HT-29 (cell line): ENCODE measurements around the gene TEAD1. TPM values are rescaled to one million over a fixed set of nuclear protein-coding genes. Genes with fewer than 3 reads are reported as not detected.

Experiments
- DNase-seq: peaks from one replicate; pipeline ENCODE4 v3.0.0-alpha.2; 2015; ENCODE audit warnings: low spot score
- total RNA-seq: library from RNA; depleted of rRNA; stranded (reverse); fragments of >200 nt; shearing (Covaris generic); gene quantifications from 2 replicates; pipeline ENCODE4 v1.2.3, GENCODE V29; 2014

The TEAD1 gene
- total RNA-seq, 1 experiment from 2014 or later = 102 TPM

GRCh38 chr11:12666915-12667314 lies 7.3 kb upstream of the TEAD1 start:
- DNase-seq = no peak

- no peak for DNase-seq
Measured at GRCh38 chr11:12667646-12668045, 6.6 kb upstream of the TEAD1 start.

GRCh38 chr11:12668166-12668565 lies 6.1 kb upstream of the TEAD1 start:
- no peak for DNase-seq

GRCh38 chr11:12669930-12670329 lies 4.3 kb upstream of the TEAD1 start:
- no peak for DNase-seq

GRCh38 chr11:12671370-12671769 lies 2.9 kb upstream of the TEAD1 start:
- no peak for DNase-seq

- peak; percentile 56 for DNase-seq
Measured at GRCh38 chr11:12673601-12673923, 659 bp upstream of the TEAD1 start.

- DNase-seq = no peak
Measured at GRCh38 chr11:12674571-12674935, 332 bp downstream of the TEAD1 start.

- DNase-seq = peak; percentile 67
Measured at GRCh38 chr11:12674936-12675696, 895 bp downstream of the TEAD1 start.

GRCh38 chr11:12675951-12676711 lies 1.9 kb downstream of the TEAD1 start:
- DNase-seq = peak; percentile 80

GRCh38 chr11:12677131-12677530 lies 2.9 kb downstream of the TEAD1 start:
- peak; percentile 78 for DNase-seq

- DNase-seq = peak; percentile 55
Measured at GRCh38 chr11:12678092-12678491, 3.9 kb downstream of the TEAD1 start.

GRCh38 chr11:12678991-12679390 lies 4.8 kb downstream of the TEAD1 start:
- peak; percentile 68 for DNase-seq

- no peak for DNase-seq
Measured at GRCh38 chr11:12679471-12679870, 5.2 kb downstream of the TEAD1 start.

GRCh38 chr11:12680246-12680939 lies 6.2 kb downstream of the TEAD1 start:
- peak; percentile 94 for DNase-seq

- no peak for DNase-seq
Measured at GRCh38 chr11:12680940-12681258, 6.7 kb downstream of the TEAD1 start.

- DNase-seq = no peak
Measured at GRCh38 chr11:12681466-12681865, 7.2 kb downstream of the TEAD1 start.

- DNase-seq = no peak
Measured at GRCh38 chr11:12682288-12682687, 8.1 kb downstream of the TEAD1 start.

GRCh38 chr11:12682737-12683500 lies 8.7 kb downstream of the TEAD1 start:
- DNase-seq = no peak

- DNase-seq = no peak
Measured at GRCh38 chr11:12683874-12684273, 9.7 kb downstream of the TEAD1 start.

GRCh38 chr11:12684315-12684714 lies 10.1 kb downstream of the TEAD1 start:
- no peak for DNase-seq

GRCh38 chr11:12684816-12685215 lies 10.6 kb downstream of the TEAD1 start:
- peak; percentile 43 for DNase-seq

GRCh38 chr11:12685229-12685628 lies 11.0 kb downstream of the TEAD1 start:
- no peak for DNase-seq
